ENCODE results near the gene ZNHIT3.
"Not testable (repeated sequence)": the region's sequence is repeated elsewhere in the genome, so short reads cannot be mapped to it uniquely, and the experiment has no call there.

ZNHIT3 gene

DNA sequence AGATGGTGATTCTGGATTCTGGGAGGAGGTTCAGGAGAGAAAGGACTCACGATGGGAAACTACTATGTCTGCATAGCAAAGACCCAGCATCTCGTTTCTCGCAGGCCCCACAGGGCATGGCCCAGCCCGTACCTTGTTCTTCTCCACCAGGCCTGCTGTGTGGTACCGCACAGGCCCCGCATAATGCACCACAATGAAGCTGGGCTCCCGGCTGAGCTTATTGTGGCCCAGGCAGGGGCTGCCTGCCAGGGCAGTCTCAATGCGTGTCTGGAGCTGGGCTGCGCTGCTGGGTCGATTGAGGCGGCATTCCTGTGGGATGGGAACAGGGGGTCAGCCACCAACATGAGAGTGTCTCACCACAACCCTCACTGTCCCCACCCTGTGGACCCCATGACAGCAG is 20.4 kb downstream of the ZNHIT3 start:
- TF ChIP-seq, protein P1, sequence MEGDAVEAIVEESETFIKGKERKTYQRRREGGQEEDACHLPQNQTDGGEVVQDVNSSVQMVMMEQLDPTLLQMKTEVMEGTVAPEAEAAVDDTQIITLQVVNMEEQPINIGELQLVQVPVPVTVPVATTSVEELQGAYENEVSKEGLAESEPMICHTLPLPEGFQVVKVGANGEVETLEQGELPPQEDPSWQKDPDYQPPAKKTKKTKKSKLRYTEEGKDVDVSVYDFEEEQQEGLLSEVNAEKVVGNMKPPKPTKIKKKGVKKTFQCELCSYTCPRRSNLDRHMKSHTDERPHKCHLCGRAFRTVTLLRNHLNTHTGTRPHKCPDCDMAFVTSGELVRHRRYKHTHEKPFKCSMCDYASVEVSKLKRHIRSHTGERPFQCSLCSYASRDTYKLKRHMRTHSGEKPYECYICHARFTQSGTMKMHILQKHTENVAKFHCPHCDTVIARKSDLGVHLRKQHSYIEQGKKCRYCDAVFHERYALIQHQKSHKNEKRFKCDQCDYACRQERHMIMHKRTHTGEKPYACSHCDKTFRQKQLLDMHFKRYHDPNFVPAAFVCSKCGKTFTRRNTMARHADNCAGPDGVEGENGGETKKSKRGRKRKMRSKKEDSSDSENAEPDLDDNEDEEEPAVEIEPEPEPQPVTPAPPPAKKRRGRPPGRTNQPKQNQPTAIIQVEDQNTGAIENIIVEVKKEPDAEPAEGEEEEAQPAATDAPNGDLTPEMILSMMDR (conservative IDR thresholded peaks at IDR 0.05; ENCODE audit: low read depth, low read length) = no peak
- DNase-seq (ENCODE audit: low read depth) = no peak
- no peak overlapping the region for H3K4me3 ChIP-seq (ENCODE audit: low read length)

DNA sequence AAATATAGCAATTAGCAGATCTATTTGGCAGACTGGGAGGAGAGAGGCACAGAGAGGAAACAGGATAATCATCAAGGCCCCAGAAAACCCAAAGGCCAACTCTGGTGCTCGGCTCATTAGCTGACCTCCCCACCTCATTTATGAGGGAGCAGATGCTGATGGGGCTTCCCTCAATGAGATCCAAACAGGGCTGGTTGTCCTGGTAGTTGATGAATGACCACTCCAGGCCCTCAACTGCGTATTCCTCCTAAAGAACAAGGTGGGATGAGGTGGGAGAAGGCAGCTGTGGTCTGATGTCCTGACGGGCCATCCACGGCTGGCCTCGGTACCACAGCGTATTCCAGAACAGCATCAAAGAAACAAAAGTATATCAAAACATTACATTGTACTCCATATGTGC is 20.8 kb downstream of the ZNHIT3 start:
- no peak for DNase-seq (ENCODE audit: low read depth)
- no peak overlapping the region for H3K4me3 ChIP-seq (ENCODE audit: low read length)
- TF ChIP-seq, protein P1 (conservative IDR thresholded peaks at IDR 0.05; ENCODE audit: low read depth, low read length) = no peak

GRCh38 chr17:36508439-36508838 is 22.0 kb downstream of the ZNHIT3 start:
- not testable (repeated sequence) for H3K4me3 ChIP-seq (ENCODE audit: low read length); DNase-seq (ENCODE audit: low read depth)

DNA sequence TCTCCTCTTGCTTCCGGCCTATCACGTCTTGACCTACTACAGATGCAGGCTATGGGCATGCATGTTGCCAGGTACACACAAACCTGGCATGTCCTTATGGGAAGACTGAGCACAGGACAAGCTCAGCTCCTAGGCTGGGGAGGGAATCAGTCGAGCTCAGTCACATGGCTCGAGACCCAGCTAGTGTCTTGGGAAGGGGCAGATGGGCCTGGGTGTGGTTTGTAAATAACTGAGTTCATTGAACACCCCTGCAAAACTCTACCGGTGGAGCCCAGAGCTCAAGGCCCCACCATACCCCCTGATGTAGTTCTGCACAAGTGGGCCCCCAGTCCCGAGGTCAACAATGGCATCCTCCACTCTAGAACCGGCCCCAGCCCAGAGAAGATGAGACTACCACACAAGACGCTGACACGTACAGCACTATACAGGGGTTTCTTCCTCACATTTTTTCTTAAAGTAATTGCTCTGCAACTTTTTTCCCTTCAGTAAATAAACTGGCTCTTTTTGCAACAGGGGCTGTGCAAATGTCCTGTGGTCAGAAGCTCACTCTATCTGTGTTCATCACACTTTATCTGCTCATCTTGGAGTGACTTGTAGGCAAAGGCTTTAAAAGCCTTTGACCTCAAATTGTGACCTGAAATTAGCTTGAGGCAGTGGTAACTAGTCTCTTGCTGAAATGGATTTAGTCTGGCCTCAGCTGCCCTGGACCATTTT is 22.9 kb downstream of the ZNHIT3 start:
- no peak for DNase-seq (ENCODE audit: low read depth)
- H3K4me3 ChIP-seq (ENCODE audit: low read length) = no peak overlapping the region
- TF ChIP-seq, protein P1 (conservative IDR thresholded peaks at IDR 0.05; ENCODE audit: low read depth, low read length) = no peak

- TF ChIP-seq, protein P1 (conservative IDR thresholded peaks at IDR 0.05; ENCODE audit: low read depth, low read length) = no peak
- DNase-seq (ENCODE audit: low read depth) = no peak
- no peak overlapping the region for H3K4me3 ChIP-seq (ENCODE audit: low read length)
Measured at GRCh38 chr17:36510636-36511035, 24.2 kb downstream of the ZNHIT3 start.

DNA sequence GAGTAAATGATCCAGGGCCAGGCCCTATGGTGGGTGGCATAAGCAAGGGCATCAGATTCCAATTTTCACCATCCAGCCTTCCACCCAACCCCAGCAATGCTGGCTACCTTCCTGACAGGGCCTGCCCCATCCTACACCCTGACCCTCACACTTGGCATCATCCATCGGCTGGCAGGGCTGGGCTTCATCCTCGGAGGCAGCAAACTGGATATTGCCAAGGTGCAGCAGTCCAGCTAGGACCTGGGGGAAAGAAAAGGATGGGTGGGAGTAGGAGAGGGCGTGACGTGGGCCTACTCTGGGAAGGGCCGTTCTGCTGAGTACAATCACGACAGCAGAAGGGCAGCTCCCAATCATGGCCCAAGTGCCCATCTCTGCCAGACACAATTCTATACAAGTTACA is 24.7 kb downstream of the ZNHIT3 start:
- H3K4me3 ChIP-seq (ENCODE audit: low read length) = no peak overlapping the region
- TF ChIP-seq, protein P1 (conservative IDR thresholded peaks at IDR 0.05; ENCODE audit: low read depth, low read length) = no peak
- no peak for DNase-seq (ENCODE audit: low read depth)

- H3K4me3 ChIP-seq (ENCODE audit: low read length) = no peak overlapping the region
- TF ChIP-seq, protein P1 (conservative IDR thresholded peaks at IDR 0.05; ENCODE audit: low read depth, low read length) = no peak
- DNase-seq (ENCODE audit: low read depth) = no peak
Measured at GRCh38 chr17:36512641-36513040, 26.2 kb downstream of the ZNHIT3 start.

Measured in retinal pigment epithelial cell (primary cell).